GM23338 (cell line): Measurements from ENCODE around the gene NANS. TPM values are rescaled to one million over a fixed set of nuclear protein-coding genes. Genes with fewer than 3 reads are reported as not detected.

Experiments used
- ATAC-seq: fragments of 200-7000 bp; cut with Tn5 transposase; 3 replicates; pipeline ENCODE4 v1.9.1; 2020
- DNase-seq: peaks from one replicate; pipeline ENCODE4 v3.0.0-alpha.2; 2015; ENCODE audit warnings: low spot score
- H2AFZ ChIP-seq: fragments of 200-600 bp; sonication (generic); 2 replicates; pipeline ENCODE4 v1.8.0; 2016; ENCODE audit warnings: antibody characterized with exemption, mild to moderate bottlenecking, moderate library complexity
- H3F3A ChIP-seq: fragments of 200-600 bp; sonication (generic); replicated peaks from 2 replicates; pipeline ENCODE4 v1.8.0; 2017; ENCODE audit warnings: antibody characterized with exemption, mixed run types, low read depth
- H3K27ac ChIP-seq: fragments of 200-600 bp; sonication (generic); 2 replicates; pipeline ENCODE4 v1.6.1; 2016; ENCODE audit warnings: low read depth
- H3K27me3 ChIP-seq: fragments of 200-600 bp; sonication (generic); 2 replicates; pipeline ENCODE4 v1.8.0; 2016; ENCODE audit warnings: mild to moderate bottlenecking, mixed run types, moderate library complexity; ENCODE audit not compliant: insufficient read depth
- H3K36me3 ChIP-seq: fragments of 200-600 bp; sonication (generic); 2 replicates; pipeline ENCODE4 v1.8.0; 2016; ENCODE audit warnings: mild to moderate bottlenecking; ENCODE audit not compliant: insufficient read depth
- H3K4me1 ChIP-seq: fragments of 200-600 bp; sonication (generic); 2 replicates; pipeline ENCODE4 v1.8.0; 2016; ENCODE audit warnings: mild to moderate bottlenecking, moderate library complexity; ENCODE audit not compliant: insufficient read depth
- H3K4me2 ChIP-seq: fragments of 200-600 bp; sonication (generic); 2 replicates; pipeline ENCODE4 v1.7.1; 2017; ENCODE audit warnings: mixed run types
- H3K4me3 ChIP-seq: fragments of 200-600 bp; sonication (generic); 2 replicates; pipeline ENCODE4 v1.6.1; 2016; ENCODE audit warnings: mixed run types
- H3K79me2 ChIP-seq: fragments of 200-600 bp; sonication (generic); replicated peaks from 2 replicates; pipeline ENCODE4 v1.8.0; 2017; ENCODE audit warnings: mild to moderate bottlenecking; ENCODE audit not compliant: insufficient read depth
- H3K9me2 ChIP-seq: fragments of 200-600 bp; sonication (generic); 2 replicates; pipeline ENCODE4 v1.8.0; 2017; ENCODE audit not compliant: insufficient read depth
- H4K20me1 ChIP-seq: fragments of 200-600 bp; sonication (generic); replicated peaks from 2 replicates; pipeline ENCODE4 v1.8.0; 2017; ENCODE audit warnings: mild to moderate bottlenecking; ENCODE audit not compliant: insufficient read depth
- H3K27ac Mint-ChIP-seq: 2 replicates; pipeline ENCODE4 v1.8.0; 2020; ENCODE audit warnings: inconsistent platforms, mild to moderate bottlenecking, moderate library complexity, mixed read lengths
- H3K27me3 Mint-ChIP-seq: 3 replicates; pipeline ENCODE4 v1.8.0; 2022; ENCODE audit warnings: low read depth, mild to moderate bottlenecking, moderate library complexity, mixed read lengths, inconsistent platforms; ENCODE audit not compliant: insufficient read depth, poor library complexity
- H3K36me3 Mint-ChIP-seq: 3 replicates; pipeline ENCODE4 v1.8.0; 2021; ENCODE audit warnings: low read depth, mild to moderate bottlenecking, inconsistent platforms, moderate library complexity, mixed read lengths
- H3K4me1 Mint-ChIP-seq: 3 replicates; pipeline ENCODE4 v1.8.0; 2020; ENCODE audit warnings: mild to moderate bottlenecking, inconsistent platforms, mixed read lengths
- H3K4me3 Mint-ChIP-seq: 3 replicates; pipeline ENCODE4 v1.8.0; 2021; ENCODE audit warnings: moderate library complexity, mild to moderate bottlenecking, inconsistent platforms, mixed read lengths
- H3K9me3 Mint-ChIP-seq: 3 replicates; pipeline ENCODE4 v1.8.0; 2020; ENCODE audit warnings: moderate library complexity, mild to moderate bottlenecking, inconsistent platforms, mixed read lengths
- CREB1 ChIP-seq: fragments of 250-450 bp; sonication (Bioruptor Pico); IDR thresholded peaks from 2 replicates; pipeline ENCODE4 v1.5.0; 2020; ENCODE audit warnings: low read depth, mild to moderate bottlenecking, moderate library complexity
- CTCF ChIP-seq, 2 experiments: fragments of 200-600 bp in 1 of 2; sonication (generic) in 1 of 2; conservative IDR thresholded peaks; 2 replicates each; pipeline versions ENCODE4 v1.5.1 to v1.6.1; 2016 to 2017; ENCODE audit warnings: antibody characterized with exemption in 2 of 2, low read depth in 2 of 2, mild to moderate bottlenecking in 2 of 2, moderate library complexity in 1 of 2
- EZH2 ChIP-seq: fragments of 200-600 bp; sonication (generic); IDR thresholded peaks from one replicate; pipeline ENCODE4 v1.8.0; 2017; ENCODE audit warnings: antibody characterized with exemption, mild to moderate bottlenecking, low read depth; ENCODE audit not compliant: unreplicated experiment
- EZH2phosphoT487 ChIP-seq: fragments of 200-600 bp; sonication (generic); IDR thresholded peaks from one replicate; pipeline ENCODE4 v1.8.1; 2018; ENCODE audit warnings: antibody characterized with exemption; ENCODE audit not compliant: unreplicated experiment
- JUNB ChIP-seq: IDR thresholded peaks from one replicate; pipeline ENCODE4 v1.6.1; 2016; ENCODE audit warnings: antibody characterized with exemption; ENCODE audit not compliant: unreplicated experiment
- NANOG ChIP-seq: IDR thresholded peaks from 2 replicates; pipeline ENCODE4 v1.6.1; 2016; ENCODE audit warnings: antibody characterized with exemption, borderline replicate concordance
- POLR2AphosphoS5 ChIP-seq: IDR thresholded peaks from 2 replicates; pipeline ENCODE4 v1.6.1; 2016; ENCODE audit warnings: antibody characterized with exemption, low read depth
- STAT1 ChIP-seq: IDR thresholded peaks from one replicate; pipeline ENCODE4 v1.6.1; 2016; ENCODE audit warnings: antibody characterized with exemption; ENCODE audit not compliant: unreplicated experiment
- ZNF114 ChIP-seq: fragments of 250-450 bp; sonication (Bioruptor Pico); IDR thresholded peaks from 2 replicates; pipeline ENCODE4 v1.5.0; 2020; ENCODE audit warnings: mild to moderate bottlenecking, moderate library complexity
- ZNF331 ChIP-seq: fragments of 250-450 bp; sonication (Bioruptor Pico); IDR thresholded peaks from 2 replicates; pipeline ENCODE4 v1.5.0; 2020; ENCODE audit warnings: low read depth, mild to moderate bottlenecking, moderate library complexity
- ZNF462 ChIP-seq: fragments of 250-450 bp; sonication (Bioruptor Pico); IDR thresholded peaks from 2 replicates; pipeline ENCODE4 v1.5.0; 2020; ENCODE audit warnings: mild to moderate bottlenecking, moderate library complexity
- polyA plus RNA-seq: library from polyadenylated mRNA; unstranded; fragments of >200 nt; fragmentation: Nextera tagmentation; extraction: Ambion mirVana; gene quantifications from 2 replicates; pipeline ENCODE4 v1.2.1, GENCODE V29; 2016
- total RNA-seq: library from RNA; depleted of rRNA; stranded (reverse); fragments of >200 nt; shearing (Covaris generic); gene quantifications from 2 replicates; pipeline ENCODE4 v1.2.3, GENCODE V29; 2014
- TF ChIP-seq, protein P1 (sequence below): IDR thresholded peaks from one replicate; pipeline ENCODE4 v1.6.1; 2018; ENCODE audit warnings: antibody characterized with exemption; ENCODE audit not compliant: unreplicated experiment
- TF ChIP-seq, protein P2 (sequence below): IDR thresholded peaks from 2 replicates; pipeline ENCODE4 v1.6.1; 2016; ENCODE audit warnings: antibody characterized with exemption

The NANS gene
- total and polyA plus RNA-seq, 2 experiments from 2014 or later, result 67.3 to 77.4 TPM

DNA sequence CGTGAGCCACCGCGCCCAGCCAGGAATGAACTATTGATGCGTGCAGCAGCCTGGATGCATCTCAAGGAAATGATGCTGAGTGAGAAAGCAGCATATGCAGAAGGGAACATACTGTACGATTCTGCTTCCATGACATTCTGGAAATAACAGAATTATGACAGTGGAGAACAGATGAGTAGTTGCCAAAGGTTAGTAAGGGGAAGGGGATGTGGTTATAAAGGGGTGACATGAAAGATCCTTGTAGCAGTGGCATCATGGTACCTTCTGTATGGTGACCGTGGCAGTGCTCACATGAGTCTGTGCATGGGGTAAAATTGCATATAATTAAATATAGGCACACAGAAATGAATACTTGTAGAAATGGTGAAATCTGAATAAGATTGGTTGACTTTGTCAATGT is 13.0 kb downstream of the NANS start:
- Histone ChIP-seq H3K27me3 (no peaks in the 10 kb centered on the region), H3K9me2 (no peaks in the 10 kb centered on the region), H3K36me3 (0 out of 2 replicates have a peak, but pooled peaks cover under 1% of the 10 kb centered on the region), H3K79me2 (0 out of 2 replicates have a peak, but pooled peaks cover 4% of the 10 kb centered on the region), H3K4me3 (no peak overlapping the region), H2AFZ (no peak overlapping the region), H3F3A (0 out of 2 replicates have a peak, but pooled peaks cover 5% of the 10 kb centered on the region), H3K4me2 (no peak overlapping the region), H4K20me1 (peaks cover 6% of the 10 kb centered on the region; the same call in 1 of the 2 replicates), H3K4me1 (no peaks in the 10 kb centered on the region; the same call in 1 of the 2 replicates), H3K27ac (no peak overlapping the region)
- peaks cover 2% of the 10 kb centered on the region for H3K4me1 Mint-ChIP-seq
- peaks cover 14% of the 10 kb centered on the region; the same call in 2 of the 3 replicates for H3K36me3 Mint-ChIP-seq
- H3K27ac Mint-ChIP-seq, result no peak overlapping the region
- ATAC-seq (no peak), DNase-seq (no peak)
- no peak overlapping the region for H3K4me3 Mint-ChIP-seq
- TF ChIP-seq ZNF114 (no peak), NANOG (no peak), ZNF331 (CRISPR knock-in tag) (no peak), CTCF (conservative IDR thresholded peaks at IDR 0.05; ENCODE audit: low read depth in 2 of 2) (no peak), EZH2 (no peak), CREB1 (CRISPR knock-in tag) (no peak), JUNB (no peak), EZH2phosphoT487 (no peak), ZNF462 (no peak), STAT1 (no peak), POLR2AphosphoS5 (no peak)
- TF ChIP-seq, protein P1, sequence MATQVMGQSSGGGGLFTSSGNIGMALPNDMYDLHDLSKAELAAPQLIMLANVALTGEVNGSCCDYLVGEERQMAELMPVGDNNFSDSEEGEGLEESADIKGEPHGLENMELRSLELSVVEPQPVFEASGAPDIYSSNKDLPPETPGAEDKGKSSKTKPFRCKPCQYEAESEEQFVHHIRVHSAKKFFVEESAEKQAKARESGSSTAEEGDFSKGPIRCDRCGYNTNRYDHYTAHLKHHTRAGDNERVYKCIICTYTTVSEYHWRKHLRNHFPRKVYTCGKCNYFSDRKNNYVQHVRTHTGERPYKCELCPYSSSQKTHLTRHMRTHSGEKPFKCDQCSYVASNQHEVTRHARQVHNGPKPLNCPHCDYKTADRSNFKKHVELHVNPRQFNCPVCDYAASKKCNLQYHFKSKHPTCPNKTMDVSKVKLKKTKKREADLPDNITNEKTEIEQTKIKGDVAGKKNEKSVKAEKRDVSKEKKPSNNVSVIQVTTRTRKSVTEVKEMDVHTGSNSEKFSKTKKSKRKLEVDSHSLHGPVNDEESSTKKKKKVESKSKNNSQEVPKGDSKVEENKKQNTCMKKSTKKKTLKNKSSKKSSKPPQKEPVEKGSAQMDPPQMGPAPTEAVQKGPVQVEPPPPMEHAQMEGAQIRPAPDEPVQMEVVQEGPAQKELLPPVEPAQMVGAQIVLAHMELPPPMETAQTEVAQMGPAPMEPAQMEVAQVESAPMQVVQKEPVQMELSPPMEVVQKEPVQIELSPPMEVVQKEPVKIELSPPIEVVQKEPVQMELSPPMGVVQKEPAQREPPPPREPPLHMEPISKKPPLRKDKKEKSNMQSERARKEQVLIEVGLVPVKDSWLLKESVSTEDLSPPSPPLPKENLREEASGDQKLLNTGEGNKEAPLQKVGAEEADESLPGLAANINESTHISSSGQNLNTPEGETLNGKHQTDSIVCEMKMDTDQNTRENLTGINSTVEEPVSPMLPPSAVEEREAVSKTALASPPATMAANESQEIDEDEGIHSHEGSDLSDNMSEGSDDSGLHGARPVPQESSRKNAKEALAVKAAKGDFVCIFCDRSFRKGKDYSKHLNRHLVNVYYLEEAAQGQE, result no peak
- TF ChIP-seq, protein P2, sequence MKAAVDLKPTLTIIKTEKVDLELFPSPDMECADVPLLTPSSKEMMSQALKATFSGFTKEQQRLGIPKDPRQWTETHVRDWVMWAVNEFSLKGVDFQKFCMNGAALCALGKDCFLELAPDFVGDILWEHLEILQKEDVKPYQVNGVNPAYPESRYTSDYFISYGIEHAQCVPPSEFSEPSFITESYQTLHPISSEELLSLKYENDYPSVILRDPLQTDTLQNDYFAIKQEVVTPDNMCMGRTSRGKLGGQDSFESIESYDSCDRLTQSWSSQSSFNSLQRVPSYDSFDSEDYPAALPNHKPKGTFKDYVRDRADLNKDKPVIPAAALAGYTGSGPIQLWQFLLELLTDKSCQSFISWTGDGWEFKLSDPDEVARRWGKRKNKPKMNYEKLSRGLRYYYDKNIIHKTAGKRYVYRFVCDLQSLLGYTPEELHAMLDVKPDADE, result no peak
- peaks cover 5% of the 10 kb centered on the region for H3K27me3 Mint-ChIP-seq
- H3K9me3 Mint-ChIP-seq, result no peaks in the 10 kb centered on the region
